Panc1 (cell line): ENCODE data around the gene MRPL46. TPM values are rescaled to one million over a fixed set of nuclear protein-coding genes. Genes with fewer than 3 reads are reported as not detected.
A peak's percentile ranks its signal among the peaks of the same experiment; 100 is the strongest.

Experiments used
- ATAC-seq: fragments of 200-7000 bp; cut with Tn5 transposase; 2 replicates; pipeline ENCODE4 v1.9.1; 2020; ENCODE audit warnings: mild to moderate bottlenecking, moderate library complexity
- BruUV-seq: library from RNA; stranded (reverse); fragments of 400-500 nt; replicated peaks from 2 replicates; lab custom pipeline; 2021; lab: Mats Ljungman, UMichigan
- CTCF ChIA-PET: fragments of 300-600 bp; sonication (Branson Sonifier 250); formaldehyde crosslinking; loops from one replicate; lab custom pipeline; 2022; ENCODE audit warnings: antibody characterized with exemption; lab: Charles Lee
- POLR2A ChIA-PET: fragments of 300-600 bp; sonication (Branson Sonifier 250); formaldehyde crosslinking; loops from one replicate; lab custom pipeline; 2022; ENCODE audit warnings: antibody characterized with exemption; lab: Charles Lee
- DNase-seq: peaks from one replicate; pipeline ENCODE4 v3.0.0-alpha.2; 2010; ENCODE audit warnings: low read depth, low spot score
- H3K27ac ChIP-seq: 2 replicates; pipeline ENCODE4 v1.5.1; 2011; ENCODE audit warnings: mild to moderate bottlenecking, low read length, inconsistent platforms
- H3K27me3 ChIP-seq: fragments of 200-500 bp; sonication (Bioruptor generic); 2 replicates; pipeline ENCODE4 v1.6.0; 2014; ENCODE audit warnings: low read length, inconsistent platforms; ENCODE audit not compliant: control insufficient read depth, insufficient read depth
- H3K36me3 ChIP-seq: fragments of 200-500 bp; sonication (Bioruptor generic); 2 replicates; pipeline ENCODE4 v1.5.1; 2014; ENCODE audit warnings: inconsistent platforms, mild to moderate bottlenecking, low read length, moderate library complexity; ENCODE audit not compliant: control insufficient read depth, insufficient read depth
- H3K4me1 ChIP-seq: 2 replicates; pipeline ENCODE4 v1.5.1; 2011; ENCODE audit warnings: inconsistent platforms, mild to moderate bottlenecking, low read length, moderate library complexity; ENCODE audit not compliant: control insufficient read depth, insufficient read depth
- H3K4me3 ChIP-seq, 2 experiments: 2 replicates each; pipeline ENCODE4 v1.5.1; 2011 to 2012; ENCODE audit warnings: low read depth in 2 of 2, low read length in 2 of 2, mild to moderate bottlenecking in 2 of 2, inconsistent platforms in 1 of 2, moderate library complexity in 1 of 2
- H3K9me3 ChIP-seq: fragments of 200-500 bp; sonication (Bioruptor generic); 2 replicates; pipeline ENCODE4 v1.5.1; 2014; ENCODE audit warnings: low read depth, mild to moderate bottlenecking, inconsistent platforms, low read length, moderate library complexity; ENCODE audit not compliant: control insufficient read depth, insufficient read depth
- CTCF ChIP-seq: fragments of 450-650 bp; IDR thresholded peaks from 2 replicates; pipeline ENCODE4 v1.5.1; 2017; ENCODE audit warnings: mild to moderate bottlenecking
- POLR2AphosphoS5 ChIP-seq: IDR thresholded peaks from 2 replicates; pipeline ENCODE4 v1.6.1; 2012; ENCODE audit warnings: mild to moderate bottlenecking, low read depth, low read length, moderate library complexity
- REST ChIP-seq, 2 experiments: IDR thresholded peaks; 2 replicates each; pipeline ENCODE4 v1.6.1; 2011 to 2012; ENCODE audit warnings: low read depth in 2 of 2, control low read depth in 1 of 2, low read length in 1 of 2, mild to moderate bottlenecking in 1 of 2, moderate library complexity in 1 of 2; ENCODE audit not compliant: insufficient read depth in 1 of 2
- SIN3A ChIP-seq: IDR thresholded peaks from 2 replicates; pipeline ENCODE4 v1.6.1; 2012; ENCODE audit warnings: low read depth, mild to moderate bottlenecking, low read length, moderate library complexity, borderline replicate concordance; ENCODE audit not compliant: insufficient read depth
- TCF7L2 ChIP-seq: IDR thresholded peaks from 2 replicates; pipeline ENCODE4 v1.6.1; 2011; ENCODE audit warnings: mild to moderate bottlenecking, low read depth, low read length, inconsistent platforms
- in situ Hi-C: cut with HindIII; loops from 2 replicates; pipeline ENCODE4 v1.10.0; 2016; ENCODE audit warnings: low sequenced_read_pairs, low pct_unique_long_range_greater_than_20kb
- intact Hi-C: fragments of 100-400 bp; cut with micrococcal nuclease; formaldehyde crosslinking; loops from one replicate; pipeline ENCODE4 v1.10.0; 2022; ENCODE audit not compliant: unreplicated experiment
- total RNA-seq: library from RNA; stranded (reverse); gene quantifications from one replicate; pipeline ENCODE4 v1.2.1, GENCODE V29; 2021; ENCODE audit not compliant: unreplicated experiment

The MRPL46 gene
- total RNA-seq, 1 experiment from 2014 or later: 31.3 TPM

GRCh38 chr15:88472225-88472624, 5.0 kb upstream of the MRPL46 start:
- ATAC-seq (no peak), DNase-seq (no peak)
- Histone ChIP-seq H3K36me3 (no peaks in the 10 kb centered on the region; the same call in 1 of the 2 replicates), H3K4me1 (no peaks in the 10 kb centered on the region; the same call in 1 of the 2 replicates), H3K27ac (no peak overlapping the region), H3K27me3 (no peaks in the 10 kb centered on the region), H3K4me3 (no peak overlapping the region), H3K9me3 (no peaks in the 10 kb centered on the region)
- TF ChIP-seq REST (IDR thresholded peaks at IDR 0.05; ENCODE audit: insufficient read depth in 1 of 2, low read depth in 2 of 2, low read length in 1 of 2): no peak
- no peak for TF ChIP-seq TCF7L2
- TF ChIP-seq CTCF: no peak
- TF ChIP-seq SIN3A: no peak
- TF ChIP-seq POLR2AphosphoS5: no peak
- ChIA-PET CTCF (no interaction called here), POLR2A (no interaction called here)
- no TSS peak for BruUV-seq
- intact Hi-C loops (no loop called here), in situ Hi-C loops (no loop called here)

GRCh38 chr15:88470625-88471372, 3.6 kb upstream of the MRPL46 start:
- in situ Hi-C loops (no loop called here), intact Hi-C loops (no loop called here)
- no peak for ATAC-seq
- Histone ChIP-seq H3K9me3 (no peaks in the 10 kb centered on the region), H3K4me1 (peaks cover 8% of the 10 kb centered on the region), H3K36me3 (peaks cover 4% of the 10 kb centered on the region; the same call in 1 of the 2 replicates), H3K27ac (no peak overlapping the region), H3K27me3 (no peaks in the 10 kb centered on the region), H3K4me3 (no peak overlapping the region)
- DNase-seq: no peak
- ChIA-PET CTCF (interaction anchor here (0.6 kb wide), 1 partner anchor 95 kb away, joined by 3 read pairs; no protein-coding TSS in a partner anchor), POLR2A (no interaction called here)
- TF ChIP-seq TCF7L2: no peak
- TF ChIP-seq CTCF: peak; percentile 20; the same call in 1 of the 2 replicates
- TF ChIP-seq POLR2AphosphoS5: no peak
- TF ChIP-seq SIN3A: no peak
- no peak for TF ChIP-seq REST (IDR thresholded peaks at IDR 0.05; ENCODE audit: insufficient read depth in 1 of 2, low read depth in 2 of 2, low read length in 1 of 2)
- BruUV-seq: no TSS peak
